ENCODE results near the gene TNKS2.

Gene TNKS2

GRCh38 chr10:91820144-91820543 lies 21.9 kb downstream of the TNKS2 start:
- no peak overlapping the region for H3K4me3 ChIP-seq (ENCODE audit: low read depth, low read length)
- no peak for DNase-seq (ENCODE audit: low read depth)
- no peak for TF ChIP-seq CTCF (IDR thresholded peaks at IDR 0.05; ENCODE audit: insufficient read depth, low read depth, low read length, missing control alignments)

- no peak overlapping the region for H3K4me3 ChIP-seq (ENCODE audit: low read depth, low read length)
- TF ChIP-seq CTCF (IDR thresholded peaks at IDR 0.05; ENCODE audit: insufficient read depth, low read depth, low read length, missing control alignments) = no peak
- no peak for DNase-seq (ENCODE audit: low read depth)
These were observed 25.9 kb downstream of the TNKS2 start for GRCh38 chr10:91824076-91824475.

GRCh38 chr10:91829268-91829667 lies 31.0 kb downstream of the TNKS2 start:
- no peak for DNase-seq (ENCODE audit: low read depth)

GRCh38 chr10:91838199-91838598 lies 40.0 kb downstream of the TNKS2 start:
- H3K4me3 ChIP-seq (ENCODE audit: low read depth, low read length) = no peak overlapping the region
- no peak for DNase-seq (ENCODE audit: low read depth)
- no peak for TF ChIP-seq CTCF (IDR thresholded peaks at IDR 0.05; ENCODE audit: insufficient read depth, low read depth, low read length, missing control alignments)

More at GRCh38 chr10:91829268-91829667, 31.0 kb downstream of the TNKS2 start:
- H3K4me3 ChIP-seq (ENCODE audit: low read depth, low read length) = no peak overlapping the region
- no peak for TF ChIP-seq CTCF (IDR thresholded peaks at IDR 0.05; ENCODE audit: insufficient read depth, low read depth, low read length, missing control alignments)

GRCh38 chr10:91843083-91843482 lies 44.9 kb downstream of the TNKS2 start:
- no peak for TF ChIP-seq CTCF (IDR thresholded peaks at IDR 0.05; ENCODE audit: insufficient read depth, low read depth, low read length, missing control alignments)
- peak; percentile 1 for DNase-seq (ENCODE audit: low read depth)
- no peak overlapping the region for H3K4me3 ChIP-seq (ENCODE audit: low read depth, low read length)

DNA sequence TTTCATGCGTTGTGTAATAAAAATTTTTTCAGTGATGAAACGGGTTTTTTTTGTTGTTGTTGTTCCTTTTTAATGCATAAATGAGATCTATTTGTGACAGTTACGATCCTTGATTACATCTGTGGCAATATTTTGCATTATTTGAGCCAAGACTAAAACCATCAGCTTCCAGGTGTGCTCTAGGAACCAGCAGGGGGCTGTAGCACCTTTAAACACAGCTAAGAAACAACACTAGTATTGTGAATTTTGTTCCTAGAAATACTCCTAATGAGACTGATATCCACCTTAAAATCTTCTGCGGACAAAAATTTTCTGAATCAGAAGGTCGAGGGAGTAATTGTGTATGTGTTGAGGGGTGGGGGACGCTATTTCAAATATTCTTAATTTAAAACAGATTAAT lies 58.4 kb downstream of the TNKS2 start:
- DNase-seq (ENCODE audit: low read depth) = peak; percentile 17
- no peak overlapping the region for H3K4me3 ChIP-seq (ENCODE audit: low read depth, low read length)
- peak; percentile 27 for TF ChIP-seq CTCF (IDR thresholded peaks at IDR 0.05; ENCODE audit: insufficient read depth, low read depth, low read length, missing control alignments)

GRCh38 chr10:91860885-91861284 lies 62.7 kb downstream of the TNKS2 start:
- DNase-seq (ENCODE audit: low read depth) = no peak

More at GRCh38 chr10:91860885-91861284, 62.7 kb downstream of the TNKS2 start:
- no peak overlapping the region for H3K4me3 ChIP-seq (ENCODE audit: low read depth, low read length)
- no peak for TF ChIP-seq CTCF (IDR thresholded peaks at IDR 0.05; ENCODE audit: insufficient read depth, low read depth, low read length, missing control alignments)
